ENCODE measurements around the gene B4GALNT1. TPM values are rescaled to one million over a fixed set of nuclear protein-coding genes. Genes with fewer than 3 reads are reported as not detected.

B4GALNT1 gene
- total RNA-seq, 1 donor: 3.0 TPM

DNA sequence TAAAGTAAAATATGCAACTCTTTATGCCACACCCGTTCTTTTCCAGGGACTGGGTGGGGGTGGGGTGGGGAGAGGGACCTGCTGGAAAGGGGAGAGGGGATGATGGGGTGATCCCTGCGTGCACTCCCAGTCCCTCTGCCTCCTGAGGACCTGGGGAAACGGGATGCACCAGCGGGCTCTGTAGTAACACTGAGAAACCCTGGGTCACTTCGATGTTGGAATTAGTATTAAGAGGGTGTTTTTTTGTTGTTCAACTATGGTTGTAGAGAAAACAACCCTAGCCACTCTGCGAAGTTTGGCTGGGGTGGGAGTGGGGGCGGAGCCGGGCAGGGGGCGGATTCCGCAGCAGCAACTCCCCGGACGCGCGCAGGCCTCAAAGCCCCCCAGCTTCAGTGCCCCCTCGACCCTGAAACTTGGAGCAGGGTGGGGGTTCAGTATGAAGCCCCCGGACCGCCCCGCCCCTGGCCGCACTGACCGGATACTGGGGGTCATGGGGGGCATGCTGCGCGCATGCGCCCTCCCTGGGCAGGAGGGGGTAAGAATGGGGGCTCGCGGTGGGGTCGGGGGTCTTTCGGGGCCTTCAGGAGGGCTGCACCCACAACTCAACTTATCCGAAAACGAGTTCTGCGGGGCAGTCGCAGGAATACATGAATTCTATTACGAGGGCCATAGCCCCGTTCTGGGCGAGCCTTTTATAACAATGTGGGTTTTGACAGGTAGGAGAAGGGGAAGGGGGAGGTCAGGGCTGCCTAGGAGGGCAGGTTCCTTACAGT, 23.0 kb downstream of the B4GALNT1 start:
- no peak for DNase-seq (ENCODE audit: low read depth)
- TF ChIP-seq, protein P1, sequence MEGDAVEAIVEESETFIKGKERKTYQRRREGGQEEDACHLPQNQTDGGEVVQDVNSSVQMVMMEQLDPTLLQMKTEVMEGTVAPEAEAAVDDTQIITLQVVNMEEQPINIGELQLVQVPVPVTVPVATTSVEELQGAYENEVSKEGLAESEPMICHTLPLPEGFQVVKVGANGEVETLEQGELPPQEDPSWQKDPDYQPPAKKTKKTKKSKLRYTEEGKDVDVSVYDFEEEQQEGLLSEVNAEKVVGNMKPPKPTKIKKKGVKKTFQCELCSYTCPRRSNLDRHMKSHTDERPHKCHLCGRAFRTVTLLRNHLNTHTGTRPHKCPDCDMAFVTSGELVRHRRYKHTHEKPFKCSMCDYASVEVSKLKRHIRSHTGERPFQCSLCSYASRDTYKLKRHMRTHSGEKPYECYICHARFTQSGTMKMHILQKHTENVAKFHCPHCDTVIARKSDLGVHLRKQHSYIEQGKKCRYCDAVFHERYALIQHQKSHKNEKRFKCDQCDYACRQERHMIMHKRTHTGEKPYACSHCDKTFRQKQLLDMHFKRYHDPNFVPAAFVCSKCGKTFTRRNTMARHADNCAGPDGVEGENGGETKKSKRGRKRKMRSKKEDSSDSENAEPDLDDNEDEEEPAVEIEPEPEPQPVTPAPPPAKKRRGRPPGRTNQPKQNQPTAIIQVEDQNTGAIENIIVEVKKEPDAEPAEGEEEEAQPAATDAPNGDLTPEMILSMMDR (IDR thresholded peaks at IDR 0.05; ENCODE audit: insufficient read depth, low read depth, low read length): no peak
- H3K4me3 ChIP-seq (ENCODE audit: low read depth, low read length): peak overlapping the region; percentile 32

DNA sequence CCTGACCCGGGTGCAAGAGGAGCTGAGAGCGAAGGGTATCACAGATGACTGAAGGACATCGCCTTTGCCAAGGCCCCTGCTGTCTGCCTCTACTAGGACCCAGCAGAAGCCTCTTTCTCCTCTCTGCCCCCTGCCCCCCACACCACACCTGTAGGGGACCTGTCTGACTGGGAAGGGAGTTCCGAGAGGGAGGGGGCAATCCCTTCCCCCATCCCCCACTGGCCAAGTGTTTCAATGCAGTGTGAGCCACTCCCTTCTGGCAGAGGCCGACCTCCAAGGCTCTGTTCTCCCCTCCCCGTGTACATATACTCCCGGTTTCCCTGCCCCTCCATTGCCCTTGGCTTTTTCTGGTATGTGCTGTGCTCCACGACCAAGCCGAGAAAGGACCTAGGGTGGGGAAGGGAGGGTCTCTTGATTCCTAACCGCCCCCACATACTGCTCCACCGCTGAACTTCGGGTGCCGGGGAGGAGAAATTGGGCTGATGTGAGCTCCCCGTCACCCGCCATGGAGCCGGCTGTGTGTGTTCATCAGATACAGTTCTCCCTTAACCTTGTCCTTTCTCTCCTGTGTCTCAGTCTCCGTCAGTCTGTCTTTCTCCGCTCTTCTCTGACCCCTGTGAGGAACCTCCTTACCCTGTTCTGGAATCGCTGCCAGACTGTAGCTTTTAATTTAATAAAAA, 23.8 kb downstream of the B4GALNT1 start:
- TF ChIP-seq, protein P1 (IDR thresholded peaks at IDR 0.05; ENCODE audit: insufficient read depth, low read depth, low read length): no peak
- no peak overlapping the region for H3K4me3 ChIP-seq (ENCODE audit: low read depth, low read length)
- no peak for DNase-seq (ENCODE audit: low read depth)

DNA sequence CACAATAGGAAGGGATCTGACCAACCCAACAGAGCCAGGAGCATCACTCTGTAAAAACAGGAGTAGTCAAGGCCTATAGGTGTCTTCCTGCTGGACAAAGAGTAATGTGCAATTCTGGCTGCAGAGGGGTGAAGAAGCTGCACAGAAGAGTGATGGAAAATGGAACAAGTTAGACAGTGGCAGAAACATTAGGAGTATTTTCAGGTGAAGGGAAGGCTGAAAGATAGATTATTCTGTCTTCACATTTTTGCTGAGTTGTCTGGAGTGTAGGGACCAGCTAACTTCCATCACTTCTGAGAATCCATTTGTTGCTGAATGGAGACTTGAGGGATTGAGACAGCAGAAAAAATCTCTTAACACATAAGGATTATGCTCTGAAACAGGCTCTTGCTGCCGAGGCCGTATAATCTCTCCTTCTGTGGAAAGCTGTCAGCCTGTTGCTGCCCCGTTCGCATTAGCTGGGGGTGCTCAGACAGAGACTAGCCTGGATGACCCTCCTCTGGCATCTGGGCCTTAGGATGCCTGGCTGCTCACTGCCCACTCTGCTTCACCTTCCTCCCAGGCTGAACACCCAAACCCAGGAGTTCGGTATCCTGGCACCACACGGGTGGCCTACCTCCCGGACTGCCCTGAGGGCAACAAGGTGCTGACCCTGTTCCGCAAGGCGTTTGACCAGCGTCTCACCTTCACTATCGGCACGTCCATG, 24.9 kb downstream of the B4GALNT1 start:
- no peak for DNase-seq (ENCODE audit: low read depth)
- TF ChIP-seq, protein P1 (IDR thresholded peaks at IDR 0.05; ENCODE audit: insufficient read depth, low read depth, low read length): no peak
- no peak overlapping the region for H3K4me3 ChIP-seq (ENCODE audit: low read depth, low read length)

DNA sequence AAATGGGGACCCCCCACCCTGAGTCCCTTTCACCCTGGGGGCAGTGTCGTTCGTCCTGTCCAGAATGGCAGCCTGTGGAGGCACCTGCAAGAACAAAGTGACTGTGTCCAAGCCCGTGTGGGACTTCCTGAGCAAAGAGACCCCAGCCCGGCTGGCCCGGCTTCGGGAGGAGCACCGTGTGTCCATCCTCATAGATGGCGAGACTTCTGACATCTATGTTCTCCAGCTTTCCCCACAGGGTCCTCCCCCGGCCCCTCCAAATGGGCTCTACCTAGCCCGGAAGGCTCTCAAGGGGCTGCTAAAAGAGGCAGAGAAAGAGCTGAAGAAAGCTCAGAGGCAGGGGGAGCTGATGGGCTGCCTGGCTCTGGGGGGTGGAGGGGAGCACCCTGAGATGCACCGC, 26.2 kb downstream of the B4GALNT1 start:
- H3K4me3 ChIP-seq (ENCODE audit: low read depth, low read length): no peak overlapping the region
- DNase-seq (ENCODE audit: low read depth): no peak
- TF ChIP-seq, protein P1 (IDR thresholded peaks at IDR 0.05; ENCODE audit: insufficient read depth, low read depth, low read length): no peak

DNA sequence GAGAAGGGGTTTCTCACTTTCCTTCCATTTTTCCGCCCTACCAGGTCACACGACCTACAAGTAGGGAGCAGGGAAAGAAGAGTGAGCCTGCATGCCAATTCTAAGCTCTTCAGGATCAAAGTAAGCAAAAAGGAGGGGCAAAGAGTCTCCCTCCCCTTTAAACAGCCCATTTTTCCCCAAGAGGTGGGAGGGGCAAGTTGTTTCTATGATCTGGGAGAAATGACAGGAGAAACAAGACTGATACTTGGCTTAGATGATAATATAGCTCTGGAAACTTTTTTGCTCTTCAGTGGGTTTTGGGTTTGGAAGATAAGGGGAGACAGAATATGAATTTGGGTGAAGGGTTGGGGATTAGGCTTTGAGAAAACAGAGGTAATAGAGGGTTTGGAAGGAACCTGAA, 26.6 kb downstream of the B4GALNT1 start:
- H3K4me3 ChIP-seq (ENCODE audit: low read depth, low read length): no peak overlapping the region
- TF ChIP-seq, protein P1 (IDR thresholded peaks at IDR 0.05; ENCODE audit: insufficient read depth, low read depth, low read length): no peak

DNA sequence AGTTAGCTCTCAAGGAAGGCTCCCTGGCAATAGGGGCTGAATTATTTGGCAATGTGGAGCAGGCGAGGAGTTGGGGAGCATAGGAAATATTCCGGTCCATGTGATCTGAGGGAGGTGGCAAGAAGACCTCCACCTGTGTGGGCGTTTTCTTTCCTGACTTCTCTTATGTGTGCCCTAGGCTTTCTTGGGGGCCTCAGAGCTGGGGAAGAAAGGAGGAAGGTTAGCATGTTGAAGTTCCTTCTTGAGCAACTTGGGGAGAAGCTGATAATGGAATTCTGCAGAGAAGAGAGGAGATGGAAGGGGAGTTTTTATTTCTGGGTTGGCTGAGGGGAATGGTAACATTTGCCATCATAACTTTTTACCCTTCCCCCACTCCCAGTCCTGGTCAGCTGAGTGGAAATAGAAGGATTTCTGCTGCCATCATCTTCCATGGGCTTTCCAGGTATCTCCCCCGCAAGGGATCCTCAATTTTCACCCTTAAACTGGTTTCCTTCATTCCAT, 27.1 kb downstream of the B4GALNT1 start:
- DNase-seq (ENCODE audit: low read depth): no peak
- peak overlapping the region; percentile 82 for H3K4me3 ChIP-seq (ENCODE audit: low read depth, low read length)
- TF ChIP-seq, protein P1 (IDR thresholded peaks at IDR 0.05; ENCODE audit: insufficient read depth, low read depth, low read length): no peak

More for the DNA sequence above, 26.6 kb downstream of the B4GALNT1 start:
- DNase-seq (ENCODE audit: low read depth): no peak
